OCI-LY3 (cell line): ENCODE data around the gene ARHGDIA.

Experiments used
- H2AFZ ChIP-seq: fragments of 200-600, 300-600 bp; shearing (Covaris generic); 2 replicates; pipeline ENCODE4 v1.6.0; 2014; ENCODE audit warnings: antibody characterized with exemption, low read depth, low read length
- H3K27ac ChIP-seq: fragments of 200-600, 300-600 bp; sonication (generic); 2 replicates; pipeline ENCODE4 v1.5.1; 2014; ENCODE audit warnings: mild to moderate bottlenecking, low read length, moderate library complexity, mixed read lengths
- H3K27me3 ChIP-seq: fragments of 200-600, 300-600 bp; sonication (generic); 2 replicates; pipeline ENCODE4 v1.6.1; 2014; ENCODE audit warnings: low read depth, low read length, mixed read lengths
- H3K36me3 ChIP-seq: fragments of 200-600, 300-600 bp; sonication (generic); replicated peaks from 2 replicates; pipeline ENCODE3; 2014; ENCODE audit warnings: low read depth, low read length, mixed read lengths
- H3K4me1 ChIP-seq: fragments of 300-600, 200-600 bp; sonication (generic); 2 replicates; pipeline ENCODE4 v1.6.1; 2014; ENCODE audit warnings: low read length, mixed read lengths
- H3K4me2 ChIP-seq: fragments of 200-600, 300-600 bp; sonication (generic); 2 replicates; pipeline ENCODE4 v1.6.1; 2014; ENCODE audit warnings: low read length, mixed read lengths
- H3K4me3 ChIP-seq: fragments of 300-600, 200-600 bp; sonication (generic); 2 replicates; pipeline ENCODE4 v1.5.1; 2014; ENCODE audit warnings: antibody characterized with exemption, mild to moderate bottlenecking, low read length, moderate library complexity
- H3K79me2 ChIP-seq: fragments of 300-600, 200-600 bp; shearing (Covaris generic); 2 replicates; pipeline ENCODE4 v1.6.1; 2014; ENCODE audit warnings: mild to moderate bottlenecking, low read length, mixed read lengths
- H3K9ac ChIP-seq: fragments of 300-600, 200-600 bp; shearing (Covaris generic); 2 replicates; pipeline ENCODE4 v1.6.0; 2014; ENCODE audit warnings: mild to moderate bottlenecking, low read length, moderate library complexity
- H3K9me3 ChIP-seq: fragments of 200-600, 300-600 bp; shearing (Covaris generic); 2 replicates; pipeline ENCODE4 v1.6.1; 2014; ENCODE audit warnings: low read length, mixed read lengths; ENCODE audit not compliant: insufficient read depth
- H4K20me1 ChIP-seq: fragments of 200-600, 300-600 bp; sonication (generic); 2 replicates; pipeline ENCODE4 v1.6.1; 2016; ENCODE audit warnings: low read length, mixed read lengths; ENCODE audit not compliant: insufficient read depth
- CTCF ChIP-seq: fragments of 200-600, 300-600 bp; sonication (generic); IDR thresholded peaks from 2 replicates; pipeline ENCODE4 v1.5.1; 2014; ENCODE audit warnings: antibody characterized with exemption, low read length, low read depth
- EZH2phosphoT487 ChIP-seq: fragments of 200-600 bp; shearing (Covaris generic); IDR thresholded peaks from 2 replicates; pipeline ENCODE4 v1.6.1; 2018; ENCODE audit warnings: antibody characterized with exemption, mixed run types, low read depth

Gene ARHGDIA

GRCh38 chr17:81884968-81885367 lies 13.8 kb upstream of the ARHGDIA start:
- H3K36me3 ChIP-seq, result peaks cover 63% of the 10 kb centered on the region
- H4K20me1 ChIP-seq, result 0 out of 2 replicates have a peak, but pooled peaks cover 3% of the 10 kb centered on the region
- H2AFZ ChIP-seq, result no peak overlapping the region
- H3K4me2 ChIP-seq, result no peak overlapping the region
- peaks cover 45% of the 10 kb centered on the region for H3K79me2 ChIP-seq
- H3K9me3 ChIP-seq, result no peaks in the 10 kb centered on the region
- H3K27me3 ChIP-seq, result no peaks in the 10 kb centered on the region
- no peak overlapping the region for H3K9ac ChIP-seq
- TF ChIP-seq CTCF, result no peak
- TF ChIP-seq EZH2phosphoT487, result no peak
- no peak overlapping the region for H3K4me3 ChIP-seq
- H3K4me1 ChIP-seq, result peaks cover 2% of the 10 kb centered on the region
- H3K27ac ChIP-seq, result no peak overlapping the region

DNA sequence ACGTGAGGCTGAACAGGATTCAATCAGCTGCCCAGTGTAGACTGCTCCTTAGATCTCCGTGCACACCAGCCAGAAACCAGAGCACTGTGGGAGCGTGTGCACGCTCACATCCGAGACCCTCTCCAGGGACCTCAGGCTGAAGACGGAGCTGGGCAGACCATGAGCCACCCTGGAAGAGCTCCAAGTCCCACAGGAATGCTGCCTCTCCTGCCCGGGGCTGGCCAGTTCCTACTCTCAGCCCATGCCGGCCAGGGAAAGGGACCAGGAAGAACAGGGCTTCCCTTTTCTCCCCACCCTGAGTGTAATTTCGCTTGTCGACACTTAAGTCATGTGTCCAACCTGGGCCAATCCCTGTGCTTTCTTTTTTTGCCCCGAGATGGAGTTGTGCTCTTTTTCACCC lies 13.4 kb upstream of the ARHGDIA start:
- no peak overlapping the region for H2AFZ ChIP-seq
- H3K9me3 ChIP-seq, result no peaks in the 10 kb centered on the region
- peaks cover 59% of the 10 kb centered on the region for H3K36me3 ChIP-seq
- H3K4me3 ChIP-seq, result no peak overlapping the region
- H3K27ac ChIP-seq, result no peak overlapping the region
- 0 out of 2 replicates have a peak, but pooled peaks cover 3% of the 10 kb centered on the region for H4K20me1 ChIP-seq
- H3K79me2 ChIP-seq, result peaks cover 41% of the 10 kb centered on the region
- no peaks in the 10 kb centered on the region for H3K4me1 ChIP-seq
- no peak overlapping the region for H3K4me2 ChIP-seq
- H3K27me3 ChIP-seq, result no peaks in the 10 kb centered on the region
- TF ChIP-seq CTCF, result no peak
- no peak for TF ChIP-seq EZH2phosphoT487
- no peak overlapping the region for H3K9ac ChIP-seq

- Histone ChIP-seq H3K36me3 (peaks cover 27% of the 10 kb centered on the region), H3K9me3 (no peaks in the 10 kb centered on the region), H3K4me3 (no peak overlapping the region), H3K27ac (no peak overlapping the region), H3K4me1 (no peaks in the 10 kb centered on the region), H3K4me2 (no peak overlapping the region), H3K27me3 (no peaks in the 10 kb centered on the region), H3K9ac (no peak overlapping the region), H2AFZ (no peak overlapping the region), H4K20me1 (no peaks in the 10 kb centered on the region), H3K79me2 (peaks cover 6% of the 10 kb centered on the region; the same call in 1 of the 2 replicates)
- TF ChIP-seq EZH2phosphoT487 (no peak), CTCF (no peak)
Observed at GRCh38 chr17:81879121-81879520, 8.0 kb upstream of the ARHGDIA start.

- Histone ChIP-seq H3K27me3 (no peaks in the 10 kb centered on the region), H3K79me2 (peaks cover 4% of the 10 kb centered on the region; the same call in 1 of the 2 replicates), H3K9ac (no peak overlapping the region), H3K4me1 (peaks cover 5% of the 10 kb centered on the region; the same call in 1 of the 2 replicates), H3K4me2 (no peak overlapping the region), H3K4me3 (no peak overlapping the region), H3K9me3 (no peaks in the 10 kb centered on the region), H3K36me3 (peaks cover 25% of the 10 kb centered on the region), H3K27ac (no peak overlapping the region), H4K20me1 (no peaks in the 10 kb centered on the region), H2AFZ (no peak overlapping the region)
- TF ChIP-seq EZH2phosphoT487, result no peak
- TF ChIP-seq CTCF, result no peak
Observed at GRCh38 chr17:81878294-81878693, 7.2 kb upstream of the ARHGDIA start.
